Measurements from ENCODE around the gene CDK18.

The CDK18 gene

GRCh38 chr1:205473966-205474365, 30.5 kb upstream of the CDK18 start (continued):
- TF ChIP-seq ZFP69B (tag by site-specific recombination; IDR thresholded peaks at IDR 0.05): no peak
- no peak for TF ChIP-seq ZNF610 (tag by site-specific recombination; IDR thresholded peaks at IDR 0.05; ENCODE audit: borderline replicate concordance)

- Histone ChIP-seq H3K4me3 (ENCODE audit: low read depth, low read length) (no peak overlapping the region), H3K9me3 (ENCODE audit: control insufficient read depth, insufficient read depth, low read depth, low read length) (no peaks in the 10 kb centered on the region), H3K27ac (ENCODE audit: extremely low read depth, low read depth, low read length) (no peak overlapping the region), H3K4me1 (ENCODE audit: control insufficient read depth, insufficient read depth, low read length) (no peaks in the 10 kb centered on the region), H3K36me3 (ENCODE audit: control insufficient read depth in 2 of 2, insufficient read depth in 1 of 2, low read length in 2 of 2) (no peaks in the 10 kb centered on the region)
- no peak for TF ChIP-seq ZFP69B (tag by site-specific recombination; IDR thresholded peaks at IDR 0.05)
- no peak for TF ChIP-seq ZNF133 (tag by site-specific recombination; IDR thresholded peaks at IDR 0.05)
- no peak for TF ChIP-seq ZNF311 (tag by site-specific recombination; IDR thresholded peaks at IDR 0.05; ENCODE audit: borderline replicate concordance)
- TF ChIP-seq ZBTB17 (tag by site-specific recombination; IDR thresholded peaks at IDR 0.05): no peak
- TF ChIP-seq, protein P1, sequence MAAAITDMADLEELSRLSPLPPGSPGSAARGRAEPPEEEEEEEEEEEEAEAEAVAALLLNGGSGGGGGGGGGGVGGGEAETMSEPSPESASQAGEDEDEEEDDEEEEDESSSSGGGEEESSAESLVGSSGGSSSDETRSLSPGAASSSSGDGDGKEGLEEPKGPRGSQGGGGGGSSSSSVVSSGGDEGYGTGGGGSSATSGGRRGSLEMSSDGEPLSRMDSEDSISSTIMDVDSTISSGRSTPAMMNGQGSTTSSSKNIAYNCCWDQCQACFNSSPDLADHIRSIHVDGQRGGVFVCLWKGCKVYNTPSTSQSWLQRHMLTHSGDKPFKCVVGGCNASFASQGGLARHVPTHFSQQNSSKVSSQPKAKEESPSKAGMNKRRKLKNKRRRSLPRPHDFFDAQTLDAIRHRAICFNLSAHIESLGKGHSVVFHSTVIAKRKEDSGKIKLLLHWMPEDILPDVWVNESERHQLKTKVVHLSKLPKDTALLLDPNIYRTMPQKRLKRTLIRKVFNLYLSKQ (tag by site-specific recombination; IDR thresholded peaks at IDR 0.05; ENCODE audit: borderline replicate concordance): no peak
- no peak for TF ChIP-seq ZNF266 (tag by site-specific recombination; IDR thresholded peaks at IDR 0.05; ENCODE audit: low read depth)
- TF ChIP-seq ZNF701 (tag by site-specific recombination; IDR thresholded peaks at IDR 0.05): no peak
- no peak for TF ChIP-seq GLI4 (tag by site-specific recombination; IDR thresholded peaks at IDR 0.05)
- no peak for TF ChIP-seq PBX3 (CRISPR knock-in tag; IDR thresholded peaks at IDR 0.05)
- TF ChIP-seq ZNF10 (tag by site-specific recombination; IDR thresholded peaks at IDR 0.05): no peak
- TF ChIP-seq, protein P2, sequence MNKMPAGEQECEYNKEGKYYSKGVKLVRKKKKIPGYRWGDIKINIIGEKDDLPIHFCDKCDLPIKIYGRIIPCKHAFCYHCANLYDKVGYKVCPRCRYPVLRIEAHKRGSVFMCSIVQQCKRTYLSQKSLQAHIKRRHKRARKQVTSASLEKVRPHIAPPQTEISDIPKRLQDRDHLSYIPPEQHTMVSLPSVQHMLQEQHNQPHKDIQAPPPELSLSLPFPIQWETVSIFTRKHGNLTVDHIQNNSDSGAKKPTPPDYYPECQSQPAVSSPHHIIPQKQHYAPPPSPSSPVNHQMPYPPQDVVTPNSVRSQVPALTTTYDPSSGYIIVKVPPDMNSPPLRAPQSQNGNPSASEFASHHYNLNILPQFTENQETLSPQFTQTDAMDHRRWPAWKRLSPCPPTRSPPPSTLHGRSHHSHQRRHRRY (tag by site-specific recombination; IDR thresholded peaks at IDR 0.05): no peak
- no peak for TF ChIP-seq ZNF623 (tag by site-specific recombination; IDR thresholded peaks at IDR 0.05)
- no peak for TF ChIP-seq KLF16 (tag by site-specific recombination; IDR thresholded peaks at IDR 0.05)
- CTCF ChIA-PET: interaction anchor here (0.7 to 6.5 kb wide), 7 partner anchors 12 to 364 kb away, joined by 3 to 49 read pairs (median 11); no protein-coding TSS in a partner anchor
- POLR2A ChIA-PET: interaction anchor here (0.5 kb wide), 1 partner anchor 208 kb away, joined by 5 read pairs; no protein-coding TSS in a partner anchor
Observed at GRCh38 chr1:205474571-205474970, 29.9 kb upstream of the CDK18 start.

DNA sequence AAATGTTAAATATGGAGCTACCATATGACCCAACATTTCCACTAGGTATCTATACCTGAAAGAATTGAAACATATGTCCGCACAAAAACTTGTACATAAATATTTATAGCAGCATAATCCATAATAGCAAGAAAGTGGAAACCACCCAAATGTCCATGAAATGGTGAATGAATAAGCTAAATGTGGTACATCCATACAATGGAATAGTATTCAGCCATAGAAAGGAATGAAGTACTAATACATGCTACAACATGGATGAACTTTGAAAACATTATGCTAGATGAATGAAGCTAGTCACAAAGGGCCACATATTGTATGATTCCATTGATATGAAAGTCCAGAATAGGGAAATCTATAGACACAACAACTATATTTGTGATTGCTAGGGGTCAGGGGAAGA, 28.6 kb upstream of the CDK18 start:
- no peak overlapping the region for H3K4me3 ChIP-seq (ENCODE audit: low read depth, low read length)
- CTCF ChIA-PET: interaction anchor here (0.8 to 6.5 kb wide), 9 partner anchors 11 to 148 kb away, joined by 3 to 49 read pairs (median 9); no protein-coding TSS in a partner anchor
- TF ChIP-seq ZNF580 (tag by site-specific recombination; IDR thresholded peaks at IDR 0.05): 0 out of 2 replicates have a peak, but pooled peaks have one; percentile 26
- TF ChIP-seq ZNF146 (tag by site-specific recombination; IDR thresholded peaks at IDR 0.05): peak; percentile 85
- TF ChIP-seq ZNF610 (tag by site-specific recombination; IDR thresholded peaks at IDR 0.05; ENCODE audit: borderline replicate concordance): no peak

DNA sequence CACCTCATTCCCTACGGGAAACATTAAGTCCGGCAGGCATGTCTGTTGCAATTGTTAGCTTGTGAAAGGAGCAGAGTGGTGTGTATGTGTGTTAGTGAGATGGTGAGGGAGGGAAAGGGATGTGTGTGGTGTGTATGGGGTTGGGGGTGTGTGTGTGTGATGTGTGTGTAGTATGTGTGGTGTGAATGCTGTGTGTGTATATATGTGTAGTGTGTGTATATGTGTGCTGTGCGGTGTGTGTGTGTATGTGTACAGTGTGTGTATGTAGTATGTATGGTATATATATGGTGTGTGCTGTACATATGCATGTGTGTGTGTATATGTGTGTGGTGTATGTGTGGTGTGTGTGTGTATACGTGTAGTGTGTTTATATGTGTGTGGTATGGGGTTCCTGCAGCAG, 27.8 kb upstream of the CDK18 start:
- Histone ChIP-seq H3K4me1 (ENCODE audit: control insufficient read depth, insufficient read depth, low read length) (no peaks in the 10 kb centered on the region), H3K9me3 (ENCODE audit: control insufficient read depth, insufficient read depth, low read depth, low read length) (no peaks in the 10 kb centered on the region), H3K27ac (ENCODE audit: extremely low read depth, low read depth, low read length) (no peak overlapping the region), H3K4me3 (ENCODE audit: low read depth, low read length) (no peak overlapping the region), H3K36me3 (ENCODE audit: control insufficient read depth in 2 of 2, insufficient read depth in 1 of 2, low read length in 2 of 2) (no peaks in the 10 kb centered on the region)
- ChIA-PET POLR2A (no interaction called here), CTCF (interaction anchor here (2.2 to 6.5 kb wide), 3 partner anchors 10 to 123 kb away, joined by 9 to 49 read pairs (median 11); no protein-coding TSS in a partner anchor)
- TF ChIP-seq, protein P3, sequence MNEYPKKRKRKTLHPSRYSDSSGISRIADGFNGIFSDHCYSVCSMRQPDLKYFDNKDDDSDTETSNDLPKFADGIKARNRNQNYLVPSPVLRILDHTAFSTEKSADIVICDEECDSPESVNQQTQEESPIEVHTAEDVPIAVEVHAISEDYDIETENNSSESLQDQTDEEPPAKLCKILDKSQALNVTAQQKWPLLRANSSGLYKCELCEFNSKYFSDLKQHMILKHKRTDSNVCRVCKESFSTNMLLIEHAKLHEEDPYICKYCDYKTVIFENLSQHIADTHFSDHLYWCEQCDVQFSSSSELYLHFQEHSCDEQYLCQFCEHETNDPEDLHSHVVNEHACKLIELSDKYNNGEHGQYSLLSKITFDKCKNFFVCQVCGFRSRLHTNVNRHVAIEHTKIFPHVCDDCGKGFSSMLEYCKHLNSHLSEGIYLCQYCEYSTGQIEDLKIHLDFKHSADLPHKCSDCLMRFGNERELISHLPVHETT (tag by site-specific recombination; IDR thresholded peaks at IDR 0.05): no peak
- no peak for TF ChIP-seq ZNF776 (tag by site-specific recombination; IDR thresholded peaks at IDR 0.05; ENCODE audit: borderline replicate concordance)
- no peak for TF ChIP-seq ZNF112 (tag by site-specific recombination; IDR thresholded peaks at IDR 0.05)
- TF ChIP-seq, protein P4, sequence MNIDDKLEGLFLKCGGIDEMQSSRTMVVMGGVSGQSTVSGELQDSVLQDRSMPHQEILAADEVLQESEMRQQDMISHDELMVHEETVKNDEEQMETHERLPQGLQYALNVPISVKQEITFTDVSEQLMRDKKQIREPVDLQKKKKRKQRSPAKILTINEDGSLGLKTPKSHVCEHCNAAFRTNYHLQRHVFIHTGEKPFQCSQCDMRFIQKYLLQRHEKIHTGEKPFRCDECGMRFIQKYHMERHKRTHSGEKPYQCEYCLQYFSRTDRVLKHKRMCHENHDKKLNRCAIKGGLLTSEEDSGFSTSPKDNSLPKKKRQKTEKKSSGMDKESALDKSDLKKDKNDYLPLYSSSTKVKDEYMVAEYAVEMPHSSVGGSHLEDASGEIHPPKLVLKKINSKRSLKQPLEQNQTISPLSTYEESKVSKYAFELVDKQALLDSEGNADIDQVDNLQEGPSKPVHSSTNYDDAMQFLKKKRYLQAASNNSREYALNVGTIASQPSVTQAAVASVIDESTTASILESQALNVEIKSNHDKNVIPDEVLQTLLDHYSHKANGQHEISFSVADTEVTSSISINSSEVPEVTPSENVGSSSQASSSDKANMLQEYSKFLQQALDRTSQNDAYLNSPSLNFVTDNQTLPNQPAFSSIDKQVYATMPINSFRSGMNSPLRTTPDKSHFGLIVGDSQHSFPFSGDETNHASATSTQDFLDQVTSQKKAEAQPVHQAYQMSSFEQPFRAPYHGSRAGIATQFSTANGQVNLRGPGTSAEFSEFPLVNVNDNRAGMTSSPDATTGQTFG (tag by site-specific recombination; IDR thresholded peaks at IDR 0.05; ENCODE audit: borderline replicate concordance): 0 out of 2 replicates have a peak, but pooled peaks have one; percentile 59

More for the DNA sequence above, 28.6 kb upstream of the CDK18 start:
- Histone ChIP-seq H3K36me3 (ENCODE audit: control insufficient read depth in 2 of 2, insufficient read depth in 1 of 2, low read length in 2 of 2) (no peaks in the 10 kb centered on the region), H3K9me3 (ENCODE audit: control insufficient read depth, insufficient read depth, low read depth, low read length) (no peaks in the 10 kb centered on the region), H3K4me1 (ENCODE audit: control insufficient read depth, insufficient read depth, low read length) (no peaks in the 10 kb centered on the region), H3K27ac (ENCODE audit: extremely low read depth, low read depth, low read length) (no peak overlapping the region)
- POLR2A ChIA-PET: no interaction called here

All from HEK293 (cell line).